ENCODE data around the gene SLC1A6. TPM values are rescaled to one million over a fixed set of nuclear protein-coding genes. Genes with fewer than 3 reads are reported as not detected.
A peak's percentile ranks its signal among the peaks of the same experiment; 100 is the strongest.

The SLC1A6 gene
- total and polyA plus RNA-seq, 9 of the 15 experiments (the other 6 are each of a cell fraction or from before 2014, with no cell fraction given): not detected

GRCh38 chr19:14957464-14957863 lies 22.2 kb downstream of the SLC1A6 start:
- in situ Hi-C loops (cut with MboI): no loop called here
- H2AFZ ChIP-seq (ENCODE audit: low read depth, low read length): no peak overlapping the region
- ChIA-PET CTCF (ENCODE audit: low intra/inter-chr PET ratio) (no interaction called here), POLR2A (no interaction called here)
- no TSS peak for BruUV-seq (replicated peaks)
- H3K27me3 ChIP-seq (ENCODE audit: control insufficient read depth in 2 of 2, insufficient read depth in 2 of 2, low read length in 2 of 2): peaks cover 0 to 9% of the 10 kb centered on the region in 2 experiments; a peak in 2 of 5 replicates
- no peaks in the 10 kb centered on the region for H3K9me1 ChIP-seq (ENCODE audit: control insufficient read depth, insufficient read depth, low read length)
- 0% methylated on average over 3 of the region's 3 CpGs for WGBS (ENCODE audit: insufficient coverage, low coverage, missing lambda C conversion rate)
- H3K4me3 ChIP-seq: no peak overlapping the region
- H3K27ac ChIP-seq (ENCODE audit: extremely low read depth, low read depth, low read length): no peak overlapping the region
- intact Hi-C loops (cut with micrococcal nuclease): no loop called here
- H3K9me3 ChIP-seq (replicated peaks; ENCODE audit: control insufficient read depth, insufficient read depth, low read depth, low read length): 0 out of 2 replicates have a peak, but pooled peaks cover 3% of the 10 kb centered on the region
- H4K20me1 ChIP-seq (replicated peaks; ENCODE audit: control insufficient read depth, insufficient read depth, low read length): no peaks in the 10 kb centered on the region
- TF ChIP-seq ZNF12 (CRISPR knock-in tag; IDR thresholded peaks at IDR 0.05) (peak; percentile 90), PCBP2 (IDR thresholded peaks at IDR 0.05; ENCODE audit: low read depth, low read length, poor library complexity, severe bottlenecking) (no peak)
- no peaks in the 10 kb centered on the region for H3K79me2 ChIP-seq (ENCODE audit: control insufficient read depth, insufficient read depth, low read length)
- no peak overlapping the region for H3K4me2 ChIP-seq (ENCODE audit: insufficient read depth, low read length)
- H3K9ac ChIP-seq (ENCODE audit: insufficient read depth in 1 of 2, low read depth in 2 of 2, low read length in 2 of 2): no peak overlapping the region
- DNase-seq (ENCODE audit: extremely low read depth in 1 of 4, low spot score in 3 of 4): no peak
- no peak for FAIRE-seq
- no peaks in the 10 kb centered on the region for H3K36me3 ChIP-seq (ENCODE audit: control insufficient read depth, insufficient read depth, low read length)
- no peak for ATAC-seq
- H3K4me1 ChIP-seq (replicated peaks in 1 of 2; ENCODE audit: control insufficient read depth in 2 of 2, insufficient read depth in 2 of 2, low read length in 2 of 2): peaks cover 0 to 8% of the 10 kb centered on the region in 2 experiments; a peak in 2 of 5 replicates

GRCh38 chr19:14954071-14954655 lies 25.5 kb downstream of the SLC1A6 start:
- Histone ChIP-seq H3K9me1 (ENCODE audit: control insufficient read depth, insufficient read depth, low read length) (no peaks in the 10 kb centered on the region), H3K27me3 (ENCODE audit: control insufficient read depth in 2 of 2, insufficient read depth in 2 of 2, low read length in 2 of 2) (peaks cover 0 to 23% of the 10 kb centered on the region in 2 experiments; a peak in 2 of 5 replicates), H3K9ac (ENCODE audit: insufficient read depth in 1 of 2, low read depth in 2 of 2, low read length in 2 of 2) (no peak overlapping the region), H3K79me2 (ENCODE audit: control insufficient read depth, insufficient read depth, low read length) (no peaks in the 10 kb centered on the region), H3K4me1 (replicated peaks in 1 of 2; ENCODE audit: control insufficient read depth in 2 of 2, insufficient read depth in 2 of 2, low read length in 2 of 2) (peaks cover 0 to 8% of the 10 kb centered on the region in 2 experiments; a peak in 2 of 5 replicates), H3K4me2 (ENCODE audit: insufficient read depth, low read length) (no peak overlapping the region), H3K27ac (ENCODE audit: extremely low read depth, low read depth, low read length) (no peak overlapping the region), H2AFZ (ENCODE audit: low read depth, low read length) (no peak overlapping the region), H3K9me3 (replicated peaks; ENCODE audit: control insufficient read depth, insufficient read depth, low read depth, low read length) (no peaks in the 10 kb centered on the region), H3K4me3 (no peak overlapping the region), H3K36me3 (ENCODE audit: control insufficient read depth, insufficient read depth, low read length) (no peaks in the 10 kb centered on the region), H4K20me1 (replicated peaks; ENCODE audit: control insufficient read depth, insufficient read depth, low read length) (no peaks in the 10 kb centered on the region)
- no peak for FAIRE-seq
- intact Hi-C loops (cut with micrococcal nuclease): no loop called here
- ChIA-PET CTCF (ENCODE audit: low intra/inter-chr PET ratio) (no interaction called here), POLR2A (interaction anchor here (0.5 to 0.6 kb wide), 3 partner anchors 12 to 185 kb away, joined by 3 to 4 read pairs (median 3); no protein-coding TSS in a partner anchor)
- in situ Hi-C loops (cut with MboI): no loop called here
- 38% methylated on average over 19 of the region's 24 CpGs for WGBS (ENCODE audit: insufficient coverage, low coverage, missing lambda C conversion rate)
- TF ChIP-seq NR3C1 (CRISPR knock-in tag; IDR thresholded peaks at IDR 0.05) (no peak), ZNF395 (CRISPR knock-in tag; IDR thresholded peaks at IDR 0.05) (no peak), E2F8 (IDR thresholded peaks at IDR 0.05; ENCODE audit: low read depth, partially characterized antibody) (no peak), CREB5 (CRISPR knock-in tag; IDR thresholded peaks at IDR 0.05) (no peak), SMAD4 (CRISPR knock-in tag; conservative IDR thresholded peaks at IDR 0.05) (no peak), POLR3G (IDR thresholded peaks at IDR 0.05; ENCODE audit: extremely low read depth, insufficient read length, insufficient replicate concordance) (no peak)
- peak; percentile 54 to 87 (median 79) for DNase-seq (ENCODE audit: extremely low read depth in 1 of 4, low spot score in 3 of 4)
- no TSS peak for BruUV-seq (replicated peaks)
- peak; percentile 99 for ATAC-seq
